A673 (cell line): ENCODE data around the gene NCKAP1. TPM values are rescaled to one million over a fixed set of nuclear protein-coding genes. Genes with fewer than 3 reads are reported as not detected.

Experiments used
- BruUV-seq: library from RNA; stranded (reverse); fragments of 400-500 nt; replicated peaks from 2 replicates; lab custom pipeline; 2021; lab: Mats Ljungman, UMichigan
- CTCF ChIA-PET: fragments of 300-600 bp; sonication (Branson Sonifier 250); formaldehyde crosslinking; loops from one replicate; lab custom pipeline; 2022; ENCODE audit warnings: antibody characterized with exemption; lab: Charles Lee
- POLR2A ChIA-PET: fragments of 300-600 bp; sonication (Branson Sonifier 250); formaldehyde crosslinking; loops from one replicate; lab custom pipeline; 2022; ENCODE audit warnings: antibody characterized with exemption; ENCODE audit not compliant: low non-redundant PET; lab: Charles Lee
- DNase-seq: peaks from one replicate; pipeline ENCODE4 v3.0.0-alpha.2; 2015; ENCODE audit warnings: low spot score
- H3K27ac ChIP-seq: fragments of 200-600 bp; sonication (generic); 2 replicates; pipeline ENCODE4 v1.5.1; 2016; ENCODE audit warnings: mixed run types, low read depth, mild to moderate bottlenecking, mixed read lengths, antibody characterized with exemption, low read length; ENCODE audit not compliant: poor library complexity, severe bottlenecking
- H3K27me3 ChIP-seq: fragments of 200-600 bp; sonication (generic); replicated peaks from 2 replicates; pipeline ENCODE4 v1.6.1; 2017; ENCODE audit warnings: mixed run types, low read depth, mild to moderate bottlenecking, mixed read lengths, antibody characterized with exemption, low read length; ENCODE audit not compliant: insufficient read depth, poor library complexity
- H3K36me3 ChIP-seq: fragments of 200-600 bp; sonication (generic); 2 replicates; pipeline ENCODE4 v1.6.1; 2016; ENCODE audit warnings: mixed run types, mild to moderate bottlenecking, mixed read lengths, antibody characterized with exemption, low read length; ENCODE audit not compliant: insufficient read depth, poor library complexity, severe bottlenecking
- H3K4me1 ChIP-seq: fragments of 200-600 bp; sonication (generic); 2 replicates; pipeline ENCODE4 v1.6.1; 2017; ENCODE audit warnings: mixed run types, mild to moderate bottlenecking, mixed read lengths, antibody characterized with exemption, low read length; ENCODE audit not compliant: insufficient read depth, poor library complexity, severe bottlenecking
- H3K4me3 ChIP-seq: fragments of 200-600 bp; sonication (generic); 2 replicates; pipeline ENCODE4 v1.5.1; 2016; ENCODE audit warnings: low read depth, mixed run types, mild to moderate bottlenecking, mixed read lengths, low read length; ENCODE audit not compliant: poor library complexity, severe bottlenecking
- H3K9me3 ChIP-seq: fragments of 200-600 bp; sonication (generic); 2 replicates; pipeline ENCODE4 v1.6.1; 2016; ENCODE audit warnings: mixed run types, low read depth, mild to moderate bottlenecking, mixed read lengths, antibody characterized with exemption, low read length; ENCODE audit not compliant: poor library complexity, severe bottlenecking
- CTCF ChIP-seq: fragments of 300-800, 200-600 bp; sonication (generic); conservative IDR thresholded peaks from 2 replicates; pipeline ENCODE4 v1.5.1; 2017; ENCODE audit warnings: low read depth, mild to moderate bottlenecking, antibody characterized with exemption, low read length, moderate library complexity, mixed read lengths
- EZH2 ChIP-seq: fragments of 200-600 bp; sonication (generic); IDR thresholded peaks from 2 replicates; pipeline ENCODE4 v1.6.1; 2017; ENCODE audit warnings: borderline replicate concordance, low read depth, mild to moderate bottlenecking, mixed read lengths, antibody characterized with exemption, low read length; ENCODE audit not compliant: poor library complexity, severe bottlenecking
- intact Hi-C: fragments of 100-400 bp; cut with micrococcal nuclease; formaldehyde crosslinking; loops from one replicate; pipeline ENCODE4 v1.10.0; 2022; ENCODE audit not compliant: unreplicated experiment
- total RNA-seq: library from RNA; stranded (reverse); gene quantifications from 2 replicates; pipeline ENCODE4 v1.2.3, GENCODE V29; 2021

NCKAP1 gene
- total RNA-seq, 1 experiment from 2014 or later: 153 TPM

DNA sequence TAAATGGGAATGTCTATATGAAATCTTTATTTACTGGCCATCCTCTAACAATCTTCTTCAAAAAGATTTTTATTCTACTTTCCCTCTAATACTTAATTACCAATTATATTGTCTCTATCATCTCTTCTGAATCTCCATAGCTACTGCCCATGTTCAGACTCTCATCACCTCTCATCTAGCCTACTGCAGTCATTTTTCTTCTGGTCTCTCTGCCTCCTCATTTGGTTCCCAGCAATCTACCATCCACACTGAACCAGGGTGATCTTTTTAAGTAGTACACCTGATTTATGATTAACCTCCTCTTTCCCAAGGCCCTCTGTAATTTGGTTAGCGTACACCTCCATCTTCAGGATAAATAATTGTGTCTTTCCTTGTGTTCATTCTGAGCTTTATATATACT, 57.6 kb downstream of the NCKAP1 start:
- Histone ChIP-seq H3K9me3 (no peaks in the 10 kb centered on the region), H3K4me3 (no peak overlapping the region), H3K27ac (peak overlapping the region; percentile 52), H3K4me1 (peaks cover 26% of the 10 kb centered on the region), H3K27me3 (no peaks in the 10 kb centered on the region), H3K36me3 (peaks cover 76% of the 10 kb centered on the region)
- BruUV-seq: no TSS peak
- TF ChIP-seq CTCF (no peak), EZH2 (no peak)
- ChIA-PET CTCF (interaction anchor here (0.6 to 2.0 kb wide), 4 partner anchors 149 to 218 kb away, joined by 3 to 12 read pairs (median 5); no protein-coding TSS in a partner anchor), POLR2A (interaction anchor here (0.5 kb wide), 1 partner anchor 206 kb away, joined by 8 read pairs; no protein-coding TSS in a partner anchor)
- intact Hi-C loops: loop anchor here (1.0 to 5.0 kb wide), 5 partner anchors 196 to 793 kb away; no protein-coding TSS in a partner anchor
- DNase-seq: no peak

DNA sequence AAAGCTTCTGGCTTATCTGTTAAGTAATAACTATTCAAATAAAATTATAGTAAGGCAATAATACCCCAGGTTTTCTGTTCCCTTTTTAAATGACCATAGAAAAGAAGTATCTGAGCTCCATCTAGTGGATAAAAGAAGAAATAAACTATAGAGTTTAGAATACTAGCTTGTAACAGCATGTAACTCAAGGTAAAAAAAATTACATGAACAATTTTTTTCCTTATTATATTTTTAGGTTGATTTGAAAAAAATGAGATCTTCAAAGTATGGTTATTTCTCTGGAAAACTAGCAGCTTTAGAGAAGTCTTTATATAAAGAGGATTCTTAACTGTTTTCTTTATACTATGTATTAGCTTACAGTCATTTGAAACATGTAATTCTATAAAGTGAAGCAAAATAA, 58.1 kb downstream of the NCKAP1 start:
- intact Hi-C loops: loop anchor here (1.0 to 5.0 kb wide), 5 partner anchors 196 to 793 kb away; no protein-coding TSS in a partner anchor
- DNase-seq: peak; percentile 81
- H3K4me3 ChIP-seq: no peak overlapping the region
- H3K9me3 ChIP-seq: no peaks in the 10 kb centered on the region
- H3K4me1 ChIP-seq: peaks cover 26% of the 10 kb centered on the region
- POLR2A ChIA-PET: interaction anchor here (0.5 to 0.6 kb wide), 2 partner anchors 205 to 1169 kb away, joined by 3 to 8 read pairs; no protein-coding TSS in a partner anchor
- H3K27ac ChIP-seq: no peak overlapping the region
- no TSS peak for BruUV-seq
- TF ChIP-seq EZH2: no peak
- TF ChIP-seq CTCF: peak; percentile 69
- CTCF ChIA-PET: interaction anchor here (0.6 to 2.0 kb wide), 6 partner anchors 30 to 1237 kb away, joined by 3 to 12 read pairs (median 4); no protein-coding TSS in a partner anchor
- no peaks in the 10 kb centered on the region for H3K27me3 ChIP-seq
- H3K36me3 ChIP-seq: peaks cover 71% of the 10 kb centered on the region

DNA sequence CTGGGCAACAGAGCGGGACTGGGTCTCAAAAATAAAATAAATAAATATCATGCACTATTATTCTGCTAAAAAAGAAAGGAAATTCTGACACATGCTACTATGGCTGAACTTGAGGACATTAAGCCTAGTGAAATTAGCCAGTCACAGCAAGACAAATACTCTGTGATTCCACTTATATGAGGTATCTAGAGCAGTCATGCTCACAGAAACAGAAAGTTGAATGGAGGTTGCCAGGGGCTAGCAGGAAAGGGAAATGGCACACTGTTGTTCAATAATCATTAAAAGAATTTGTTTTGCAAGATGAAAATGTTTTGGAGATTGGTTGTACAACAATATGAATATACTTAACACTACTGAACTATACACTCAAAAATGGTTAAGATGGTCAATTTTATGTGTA, 60.8 kb downstream of the NCKAP1 start:
- H3K4me3 ChIP-seq: no peak overlapping the region
- peak; percentile 21 for DNase-seq
- peaks cover 63% of the 10 kb centered on the region for H3K36me3 ChIP-seq
- BruUV-seq: no TSS peak
- POLR2A ChIA-PET: no interaction called here
- no peak for TF ChIP-seq CTCF
- TF ChIP-seq EZH2: no peak
- peak overlapping the region; percentile 18 for H3K27ac ChIP-seq
- H3K9me3 ChIP-seq: peaks cover 2% of the 10 kb centered on the region
- no peaks in the 10 kb centered on the region for H3K27me3 ChIP-seq
- CTCF ChIA-PET: no interaction called here
- intact Hi-C loops: no loop called here
- H3K4me1 ChIP-seq: peaks cover 26% of the 10 kb centered on the region
